Measurements from ENCODE around the gene RPTOR.

Gene RPTOR

DNA sequence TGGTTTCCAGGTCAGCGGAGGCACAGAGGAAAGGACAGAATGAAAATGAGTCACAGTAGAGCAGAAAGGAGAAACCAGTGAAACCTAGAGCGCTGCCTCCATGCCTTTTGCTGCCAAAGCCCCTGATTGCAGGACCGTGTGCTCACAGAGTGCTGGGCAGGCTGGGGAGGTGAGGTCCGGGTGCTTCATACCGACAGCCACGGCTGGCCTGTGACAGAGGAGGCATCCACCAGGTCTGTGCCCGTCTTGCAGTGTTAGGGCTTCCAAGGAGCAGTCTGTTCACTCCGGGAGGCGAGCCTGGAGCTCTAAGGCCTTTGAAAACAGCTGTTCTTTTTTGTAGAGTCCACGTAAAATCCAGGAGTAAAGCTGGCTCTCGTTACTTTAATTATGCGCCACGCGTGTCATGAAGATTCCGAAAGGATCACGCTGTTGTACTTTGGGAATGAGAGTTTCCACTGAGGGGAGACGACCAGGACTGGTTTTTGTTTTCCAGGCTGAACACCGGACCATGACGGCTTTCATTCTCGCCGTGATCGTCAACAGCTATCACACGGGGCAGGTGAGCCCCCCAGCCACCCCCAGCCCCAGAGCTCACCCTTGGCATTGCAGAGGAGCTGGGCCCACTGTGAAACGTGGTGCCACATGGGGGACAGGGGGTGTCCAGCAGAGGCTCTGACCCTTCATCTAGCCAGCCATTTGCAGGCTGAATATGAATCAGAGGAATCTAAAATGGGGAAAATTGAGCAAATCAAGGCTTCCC, 338.5 kb downstream of the RPTOR start:
- Mint-ChIP-seq H3K36me3 (ENCODE audit: low read depth) (peaks cover 73% of the 10 kb centered on the region), H3K27ac (no peak overlapping the region), H3K27me3 (no peaks in the 10 kb centered on the region), H3K4me3 (no peak overlapping the region), H3K4me1 (ENCODE audit: low read depth) (peaks cover 27% of the 10 kb centered on the region), H3K9me3 (no peaks in the 10 kb centered on the region)
- DNase-seq: no peak

DNA sequence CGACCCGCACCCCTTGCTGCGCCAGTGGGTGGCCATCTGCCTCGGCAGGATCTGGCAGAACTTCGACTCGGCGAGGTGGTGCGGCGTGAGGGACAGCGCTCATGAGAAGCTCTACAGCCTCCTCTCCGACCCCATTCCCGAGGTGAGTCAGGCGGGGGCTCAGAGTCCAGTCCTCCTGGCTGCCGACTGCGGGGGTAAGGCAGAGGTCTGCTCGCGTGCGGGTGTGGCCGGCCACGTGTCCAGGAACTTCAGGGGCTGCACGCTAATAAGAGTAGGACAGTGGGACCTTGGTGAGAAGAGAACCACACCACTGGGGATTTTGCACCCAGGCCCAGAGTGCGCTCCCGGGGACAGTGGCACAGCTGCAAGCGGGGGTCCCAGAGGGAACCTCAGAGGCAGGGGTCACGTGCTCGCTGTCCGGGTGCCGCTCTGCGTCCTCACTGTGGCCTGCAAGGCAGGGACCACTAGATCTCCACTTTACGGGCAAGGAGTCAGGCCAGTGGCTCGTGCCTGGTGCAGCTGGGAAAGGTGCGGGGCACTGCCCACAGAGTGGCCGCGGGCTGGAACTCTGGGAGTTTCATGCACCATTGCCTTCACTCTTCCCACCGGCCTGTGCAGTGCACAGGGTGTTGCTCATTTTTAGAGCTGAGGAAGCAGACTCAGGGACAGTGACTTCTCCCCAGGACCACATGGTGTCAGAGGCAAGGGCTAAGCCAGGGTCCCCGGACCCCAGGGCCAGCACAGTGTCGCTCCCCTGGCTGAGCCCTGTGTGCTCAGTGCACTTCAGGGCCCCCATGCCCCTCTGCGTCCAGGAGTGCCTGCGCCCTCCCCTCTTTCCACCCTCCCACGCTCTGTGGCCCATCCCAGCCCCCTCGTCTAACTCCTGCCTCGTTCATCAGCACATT, 339.4 kb downstream of the RPTOR start:
- Mint-ChIP-seq H3K27ac (no peak overlapping the region), H3K4me1 (ENCODE audit: low read depth) (peaks cover 22% of the 10 kb centered on the region), H3K9me3 (no peaks in the 10 kb centered on the region), H3K27me3 (no peaks in the 10 kb centered on the region), H3K36me3 (ENCODE audit: low read depth) (peaks cover 83% of the 10 kb centered on the region), H3K4me3 (no peak overlapping the region)
- DNase-seq: no peak

DNA sequence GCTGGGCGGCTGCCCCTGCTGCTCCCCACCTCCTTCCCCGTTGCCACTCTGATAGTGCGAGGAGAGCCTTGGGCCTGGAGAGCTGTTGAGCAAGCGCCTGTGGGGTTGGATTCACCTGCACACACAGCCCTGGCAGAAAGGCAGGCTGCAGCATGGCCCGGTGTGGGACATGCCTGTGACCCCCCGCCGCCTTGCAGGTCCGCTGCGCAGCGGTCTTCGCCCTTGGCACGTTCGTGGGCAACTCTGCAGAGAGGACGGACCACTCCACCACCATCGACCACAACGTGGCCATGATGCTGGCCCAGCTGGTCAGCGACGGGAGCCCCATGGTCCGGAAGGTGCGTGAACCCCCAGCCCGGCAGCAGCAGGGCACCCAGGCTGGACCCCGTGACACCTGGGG, 340.2 kb downstream of the RPTOR start:
- Mint-ChIP-seq H3K27ac (no peak overlapping the region), H3K36me3 (ENCODE audit: low read depth) (peaks cover 82% of the 10 kb centered on the region), H3K27me3 (no peaks in the 10 kb centered on the region), H3K4me3 (no peak overlapping the region), H3K4me1 (ENCODE audit: low read depth) (peaks cover 21% of the 10 kb centered on the region), H3K9me3 (no peaks in the 10 kb centered on the region)
- no peak for DNase-seq

DNA sequence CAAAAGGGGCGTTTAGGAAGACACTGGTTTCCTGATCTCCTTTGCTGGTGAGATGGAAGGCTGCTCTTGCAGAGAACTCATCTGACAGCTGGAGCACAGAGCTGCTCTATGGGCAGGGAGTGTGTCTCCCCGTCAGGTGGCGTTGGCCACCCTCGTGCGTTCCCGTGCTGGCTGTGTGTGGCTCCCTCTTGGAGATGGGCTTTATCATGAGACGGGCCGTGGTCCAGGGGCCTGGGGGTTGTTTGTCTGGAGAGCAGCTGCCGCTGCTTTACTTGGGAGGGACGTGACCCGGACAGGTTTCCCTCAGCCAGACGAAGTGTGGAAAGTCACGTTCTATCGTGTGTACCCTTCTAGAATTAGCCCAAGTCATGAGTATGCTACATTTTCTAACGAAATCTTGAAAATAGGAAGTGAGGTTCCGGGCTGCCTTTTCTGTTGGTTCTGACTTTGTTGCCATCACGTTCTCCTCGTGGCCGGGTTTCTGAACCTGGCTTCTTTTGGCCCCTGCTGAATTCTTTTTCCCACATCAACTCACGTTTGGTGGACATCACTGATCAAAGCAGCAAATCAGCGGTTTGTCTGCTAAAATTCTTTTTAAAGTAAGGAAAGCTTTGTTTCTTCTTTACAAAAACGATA, 341.4 kb downstream of the RPTOR start:
- H3K4me1 Mint-ChIP-seq (ENCODE audit: low read depth): peaks cover 25% of the 10 kb centered on the region
- no peaks in the 10 kb centered on the region for H3K9me3 Mint-ChIP-seq
- H3K27me3 Mint-ChIP-seq: no peaks in the 10 kb centered on the region
- no peak for DNase-seq
- H3K36me3 Mint-ChIP-seq (ENCODE audit: low read depth): peaks cover 83% of the 10 kb centered on the region
- no peak overlapping the region for H3K27ac Mint-ChIP-seq
- H3K4me3 Mint-ChIP-seq: no peak overlapping the region

DNA sequence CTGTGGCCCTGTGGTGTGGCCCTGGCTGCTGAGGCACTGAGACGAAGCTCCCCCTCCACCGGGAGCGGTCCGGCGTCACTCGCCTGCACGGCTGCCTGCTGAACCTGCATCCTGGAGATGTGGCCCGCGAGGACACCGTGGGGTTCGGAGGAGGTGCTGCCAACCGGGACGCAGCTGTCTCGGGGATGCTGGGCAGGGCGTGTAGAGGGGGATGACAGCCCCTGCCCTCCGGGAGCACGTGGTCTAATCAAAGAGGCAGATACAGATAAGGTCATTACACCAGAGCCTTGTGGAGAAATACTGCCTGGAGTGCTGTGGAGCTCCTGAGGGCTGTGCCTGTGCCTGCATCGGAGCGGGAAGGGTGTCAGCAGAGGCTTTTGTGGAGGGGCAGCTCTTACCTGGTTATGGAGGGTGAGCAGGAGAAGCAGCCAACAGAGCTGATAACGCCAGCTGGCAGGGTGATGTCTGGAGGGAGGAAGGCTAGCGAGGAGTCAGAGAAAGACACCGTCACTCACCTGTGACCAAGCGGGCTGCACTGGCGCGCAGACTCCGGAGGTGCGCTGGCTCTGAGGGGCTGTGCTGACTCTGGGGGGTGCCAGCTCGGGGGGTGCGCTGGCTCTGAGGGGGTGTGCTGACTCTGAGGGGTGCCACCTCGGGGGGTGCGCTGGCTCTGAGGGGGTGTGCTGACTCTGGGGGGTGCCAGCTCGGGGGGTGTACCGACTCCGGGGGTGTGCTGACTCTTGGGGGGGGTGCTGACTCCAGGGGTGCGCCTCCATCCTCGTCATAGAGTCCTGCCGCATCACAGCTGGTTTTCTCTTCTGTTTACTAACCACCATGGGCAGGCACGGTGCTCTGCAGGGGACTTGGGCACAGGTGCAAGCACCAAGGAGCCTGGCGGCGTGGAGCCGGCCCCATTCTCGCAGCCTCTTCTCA, 342.3 kb downstream of the RPTOR start:
- Mint-ChIP-seq H3K9me3 (no peaks in the 10 kb centered on the region), H3K4me3 (no peak overlapping the region), H3K27me3 (no peaks in the 10 kb centered on the region), H3K36me3 (ENCODE audit: low read depth) (peaks cover 84% of the 10 kb centered on the region), H3K27ac (no peak overlapping the region), H3K4me1 (ENCODE audit: low read depth) (peaks cover 30% of the 10 kb centered on the region)
- no peak for DNase-seq

DNA sequence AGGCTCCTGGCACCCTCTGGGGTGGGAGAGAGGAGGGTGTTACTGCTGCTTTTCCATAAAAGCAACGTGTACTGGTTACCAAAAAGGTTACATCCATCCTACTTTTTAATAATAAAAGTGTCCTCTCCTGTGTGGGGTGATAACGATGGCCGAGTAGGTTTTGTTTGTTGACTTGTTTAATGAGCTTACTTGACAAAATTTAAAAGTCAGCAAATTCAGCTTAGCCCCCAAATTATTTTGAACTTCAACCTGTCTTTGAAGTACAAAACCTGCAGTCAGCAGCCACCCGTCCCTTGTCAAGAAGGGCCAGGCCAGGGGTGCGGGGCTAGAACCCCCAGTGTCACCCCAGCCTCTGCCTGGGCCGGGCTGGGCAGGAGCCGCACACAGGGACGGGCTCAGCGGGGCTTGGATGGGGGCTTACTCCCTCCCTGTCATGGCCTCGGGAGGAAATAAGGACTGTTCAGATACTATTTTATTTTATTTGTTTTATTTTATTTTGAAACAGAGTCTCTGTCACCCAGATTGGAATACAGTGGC, 343.1 kb downstream of the RPTOR start:
- H3K4me1 Mint-ChIP-seq (ENCODE audit: low read depth): peaks cover 38% of the 10 kb centered on the region
- DNase-seq: no peak
- no peak overlapping the region for H3K4me3 Mint-ChIP-seq
- no peaks in the 10 kb centered on the region for H3K9me3 Mint-ChIP-seq
- no peaks in the 10 kb centered on the region for H3K27me3 Mint-ChIP-seq
- H3K36me3 Mint-ChIP-seq (ENCODE audit: low read depth): peaks cover 84% of the 10 kb centered on the region
- no peak overlapping the region for H3K27ac Mint-ChIP-seq

DNA sequence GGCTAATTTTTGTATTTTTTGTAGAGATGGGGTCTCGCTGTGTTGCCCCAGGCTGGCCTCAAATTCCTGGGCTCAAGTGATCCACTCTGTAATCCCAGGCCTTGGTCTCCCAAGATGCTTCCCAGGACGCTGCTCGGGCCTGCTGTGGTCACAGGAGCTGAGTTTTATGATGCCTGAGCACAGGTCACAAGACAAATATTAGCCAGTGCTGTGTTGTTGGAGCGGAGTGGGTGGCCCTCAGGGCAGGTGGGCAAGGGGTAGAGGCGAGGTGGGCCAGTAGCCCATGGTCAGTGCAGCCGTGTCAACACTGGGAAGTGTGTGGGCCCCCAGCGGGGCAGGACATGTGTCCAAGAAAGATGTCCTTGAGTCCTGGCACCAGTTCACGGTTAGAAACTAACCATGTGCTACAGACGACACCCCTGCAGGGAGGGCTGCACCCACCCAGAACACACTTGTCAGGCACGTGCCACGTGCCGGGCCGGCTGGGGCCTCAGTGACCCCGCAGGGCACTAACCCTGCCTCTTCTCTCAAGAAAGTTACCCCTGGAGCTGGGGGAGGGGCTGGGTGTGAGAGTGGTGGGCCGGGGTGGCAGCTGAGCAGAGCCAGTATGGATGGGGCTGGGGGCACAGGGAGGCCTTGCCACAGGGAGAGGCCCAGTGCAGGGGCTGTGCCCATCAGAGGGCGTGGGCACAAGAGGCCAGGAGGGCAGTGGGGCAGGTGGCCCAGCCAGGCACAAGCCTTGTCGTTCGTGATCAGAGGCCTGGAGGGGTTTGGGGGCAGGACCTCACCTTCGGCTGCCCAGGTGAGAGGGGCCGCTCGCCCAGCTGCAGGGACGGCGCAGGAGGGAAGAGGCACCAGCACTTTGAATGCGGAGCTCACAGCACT, 343.9 kb downstream of the RPTOR start:
- peak overlapping the region; percentile 62 for H3K4me3 Mint-ChIP-seq
- no peaks in the 10 kb centered on the region for H3K9me3 Mint-ChIP-seq
- H3K4me1 Mint-ChIP-seq (ENCODE audit: low read depth): peaks cover 46% of the 10 kb centered on the region
- H3K27me3 Mint-ChIP-seq: no peaks in the 10 kb centered on the region
- peaks cover 84% of the 10 kb centered on the region for H3K36me3 Mint-ChIP-seq (ENCODE audit: low read depth)
- peak overlapping the region; percentile 87 for H3K27ac Mint-ChIP-seq
- no peak for DNase-seq

DNA sequence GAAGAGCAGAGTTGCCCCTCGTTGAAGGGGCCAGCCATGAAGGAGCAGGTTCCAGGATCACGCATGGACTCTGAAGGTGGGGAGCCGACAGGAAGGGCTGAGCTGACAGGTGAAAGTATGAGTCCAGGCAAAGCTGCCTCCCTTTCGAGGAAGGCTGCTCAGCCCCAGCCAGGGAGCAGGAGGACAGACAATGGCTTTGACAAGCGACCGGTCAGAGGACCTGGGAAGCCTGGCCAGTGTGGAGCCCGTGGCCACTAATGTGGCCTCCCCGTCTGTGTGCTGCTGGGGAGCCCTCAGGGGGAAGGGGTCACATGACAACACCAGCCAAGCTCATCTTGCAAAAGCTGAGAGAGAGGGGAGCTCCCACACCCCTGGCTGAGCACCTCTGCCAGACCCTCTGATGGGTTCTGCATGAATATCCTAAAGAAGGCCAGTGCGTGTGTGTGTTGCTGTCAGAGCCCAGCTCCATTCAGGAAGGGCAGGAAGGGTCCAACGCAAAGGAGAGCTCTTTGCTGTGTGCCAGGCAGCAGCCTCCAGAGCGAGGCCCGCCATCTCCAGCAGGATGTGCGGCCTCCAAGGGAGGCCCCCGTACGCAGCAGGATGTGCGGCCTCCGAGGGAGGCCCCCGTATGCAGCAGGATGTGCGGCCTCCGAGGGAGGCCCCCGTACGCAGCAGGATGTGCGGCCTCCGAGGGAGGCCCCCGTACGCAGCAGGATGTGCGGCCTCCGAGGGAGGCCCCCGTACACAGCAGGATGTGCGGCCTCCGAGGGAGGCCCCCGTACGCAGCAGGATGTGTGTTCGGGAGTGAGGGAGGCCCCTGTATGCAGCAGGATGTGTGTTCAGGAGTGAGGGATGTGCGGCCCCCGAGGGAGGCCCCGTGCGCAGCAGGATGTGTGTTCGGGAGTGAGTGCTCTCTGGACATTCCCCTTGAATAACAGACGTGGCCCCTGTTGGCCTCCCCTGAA, 344.9 kb downstream of the RPTOR start:
- Mint-ChIP-seq H3K27me3 (no peaks in the 10 kb centered on the region), H3K4me3 (peak overlapping the region; percentile 76), H3K4me1 (ENCODE audit: low read depth) (peaks cover 55% of the 10 kb centered on the region), H3K36me3 (ENCODE audit: low read depth) (peaks cover 85% of the 10 kb centered on the region), H3K27ac (peak overlapping the region; percentile 100), H3K9me3 (no peaks in the 10 kb centered on the region)
- peak; percentile 48 for DNase-seq

DNA sequence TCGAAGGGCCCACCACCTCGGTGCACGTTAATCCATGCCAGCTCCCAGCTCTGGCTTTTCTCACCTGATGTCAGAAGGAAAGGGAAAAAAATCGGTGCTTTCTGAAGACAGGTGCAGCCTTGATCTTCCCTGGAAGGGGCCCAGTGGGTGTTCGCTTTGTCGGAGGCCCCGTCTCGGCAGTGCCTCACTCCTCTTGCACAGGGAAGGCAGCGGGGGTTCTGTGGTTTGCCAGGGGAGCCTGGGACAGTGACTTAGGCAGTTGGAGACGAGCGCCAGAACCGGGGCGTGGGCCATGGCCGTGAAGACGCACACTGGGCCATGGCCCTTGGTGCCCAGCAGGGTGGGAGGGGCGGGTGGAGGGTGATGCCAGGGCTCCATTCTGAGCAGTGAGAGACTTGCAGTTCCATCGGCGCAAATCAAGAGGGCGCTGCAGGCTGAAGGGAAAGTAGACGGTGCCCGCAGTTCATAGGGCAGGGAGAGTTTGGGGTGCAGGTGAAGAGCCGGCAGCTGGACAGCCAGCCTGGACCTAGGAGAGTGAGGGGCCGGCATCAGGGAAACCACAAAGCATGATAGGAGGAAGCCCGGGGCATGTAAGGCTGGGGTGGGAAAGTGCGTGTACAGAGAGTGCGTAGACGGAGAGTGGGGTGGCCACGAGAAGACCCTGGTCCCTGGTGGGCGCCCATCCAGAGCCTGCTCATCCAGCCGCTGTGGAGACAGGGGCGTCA, 345.7 kb downstream of the RPTOR start:
- peak overlapping the region; percentile 76 for H3K4me3 Mint-ChIP-seq
- H3K9me3 Mint-ChIP-seq: no peaks in the 10 kb centered on the region
- peaks cover 64% of the 10 kb centered on the region for H3K4me1 Mint-ChIP-seq (ENCODE audit: low read depth)
- no peaks in the 10 kb centered on the region for H3K27me3 Mint-ChIP-seq
- H3K27ac Mint-ChIP-seq: peak overlapping the region; percentile 100
- peaks cover 85% of the 10 kb centered on the region for H3K36me3 Mint-ChIP-seq (ENCODE audit: low read depth)
- DNase-seq: peak; percentile 48

DNA sequence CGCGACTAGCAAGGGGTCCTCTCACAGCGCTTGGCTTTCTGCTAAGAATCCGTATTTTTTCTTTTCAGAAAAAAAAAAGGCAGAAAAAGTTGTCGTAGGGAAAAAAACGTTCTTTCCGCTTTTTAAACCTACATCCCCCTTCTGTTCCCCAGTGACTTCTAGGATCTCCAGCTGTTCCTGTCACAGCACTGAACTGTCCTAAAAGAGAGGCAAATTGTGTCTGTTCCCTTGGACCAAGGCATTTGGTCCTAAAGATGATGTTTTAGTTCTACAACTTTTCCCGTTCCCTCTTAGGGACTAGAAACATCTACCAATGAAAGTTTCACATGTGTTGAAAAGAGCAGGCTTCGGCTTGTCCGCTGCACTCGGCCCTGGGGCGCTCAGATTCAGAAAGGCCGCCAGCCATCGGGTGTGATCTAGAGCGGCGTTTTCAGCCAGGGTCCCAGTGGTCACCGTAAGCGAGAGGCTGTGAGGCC, 346.3 kb downstream of the RPTOR start:
- no peaks in the 10 kb centered on the region for H3K27me3 Mint-ChIP-seq
- H3K27ac Mint-ChIP-seq: peak overlapping the region; percentile 100
- peak overlapping the region; percentile 76 for H3K4me3 Mint-ChIP-seq
- peaks cover 70% of the 10 kb centered on the region for H3K4me1 Mint-ChIP-seq (ENCODE audit: low read depth)
- DNase-seq: no peak
- H3K36me3 Mint-ChIP-seq (ENCODE audit: low read depth): peaks cover 85% of the 10 kb centered on the region
- H3K9me3 Mint-ChIP-seq: no peaks in the 10 kb centered on the region

DNA sequence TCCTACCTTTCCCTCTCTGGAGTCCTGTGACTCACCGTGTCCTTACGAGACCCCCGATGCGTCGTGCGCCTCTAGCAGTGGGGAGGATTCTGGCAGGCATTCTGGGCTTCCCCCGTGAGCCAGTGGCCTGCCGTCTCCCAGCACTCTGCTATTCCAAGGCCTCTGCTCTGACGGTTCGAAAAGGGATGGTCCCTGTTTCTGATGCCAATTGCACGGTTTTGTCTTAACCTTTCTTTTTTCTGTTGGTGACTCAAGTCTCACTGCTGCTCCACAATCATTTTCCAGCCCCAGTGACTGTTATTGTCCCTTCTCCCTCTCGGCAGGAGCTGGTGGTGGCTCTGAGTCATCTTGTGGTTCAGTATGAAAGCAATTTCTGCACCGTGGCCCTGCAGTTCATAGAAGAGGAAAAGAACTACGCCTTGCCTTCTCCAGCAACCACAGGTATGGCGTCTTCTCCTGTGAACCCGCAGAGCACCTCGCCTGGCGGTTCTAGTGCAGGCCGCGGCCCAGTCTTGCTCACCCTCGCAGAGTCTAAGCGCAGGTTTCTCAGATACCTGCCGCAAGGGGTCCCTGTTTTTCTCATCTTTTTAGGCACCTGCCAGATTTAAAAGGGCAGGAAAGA, 346.9 kb downstream of the RPTOR start:
- no peaks in the 10 kb centered on the region for H3K9me3 Mint-ChIP-seq
- peak; percentile 76 for DNase-seq
- peaks cover 73% of the 10 kb centered on the region for H3K4me1 Mint-ChIP-seq (ENCODE audit: low read depth)
- peaks cover 85% of the 10 kb centered on the region for H3K36me3 Mint-ChIP-seq (ENCODE audit: low read depth)
- no peaks in the 10 kb centered on the region for H3K27me3 Mint-ChIP-seq
- peak overlapping the region; percentile 76 for H3K4me3 Mint-ChIP-seq
- peak overlapping the region; percentile 100 for H3K27ac Mint-ChIP-seq

All from activated T-cell treated with anti-CD3 and anti-CD28 coated beads, Interleukin-2, amount 50 U/mL, for 24 hours (primary cell).